Neuronal stem cell (in vitro differentiated cells): Measurements from ENCODE around the gene ABHD16A.

Experiments used
- DNase-seq: peaks from one replicate; pipeline ENCODE4 v3.0.0-alpha.2; 2013; ENCODE audit warnings: low spot score
- H2AFZ ChIP-seq: one replicate; pipeline ENCODE4 v1.6.1; 2013; ENCODE audit warnings: mild to moderate bottlenecking, low read length, inconsistent platforms
- H2AK5ac ChIP-seq: 2 replicates; pipeline ENCODE4 v1.6.1; 2013; ENCODE audit warnings: low read depth, mild to moderate bottlenecking, inconsistent platforms, low read length, moderate library complexity, mixed read lengths
- H2BK120ac ChIP-seq: 2 replicates; pipeline ENCODE4 v1.6.1; 2013; ENCODE audit warnings: low read depth, mild to moderate bottlenecking, inconsistent platforms, low read length, moderate library complexity, mixed read lengths
- H2BK12ac ChIP-seq: one replicate; pipeline ENCODE4 v1.6.1; 2013; ENCODE audit warnings: low read length, inconsistent platforms
- H2BK15ac ChIP-seq: 2 replicates; pipeline ENCODE4 v1.6.1; 2013; ENCODE audit warnings: mild to moderate bottlenecking, low read length, inconsistent platforms, mixed read lengths
- H2BK5ac ChIP-seq: one replicate; pipeline ENCODE4 v1.6.1; 2013; ENCODE audit warnings: inconsistent platforms, mild to moderate bottlenecking, low read length, moderate library complexity
- H3K14ac ChIP-seq: one replicate; pipeline ENCODE4 v1.6.1; 2013; ENCODE audit warnings: low read length, inconsistent platforms
- H3K18ac ChIP-seq: 2 replicates; pipeline ENCODE4 v1.6.1; 2013; ENCODE audit warnings: low read length, inconsistent platforms
- H3K23ac ChIP-seq: 2 replicates; pipeline ENCODE4 v1.6.1; 2013; ENCODE audit warnings: low read depth, mild to moderate bottlenecking, mixed read lengths, low read length, inconsistent platforms; ENCODE audit not compliant: poor library complexity
- H3K27ac ChIP-seq: replicated peaks from 3 replicates; pipeline ENCODE4 v1.5.1; 2013; ENCODE audit warnings: low read length, inconsistent platforms
- H3K27me3 ChIP-seq, 3 experiments: 2 replicates each; pipeline ENCODE4 v1.6.1; 2013; ENCODE audit warnings: low read length in 3 of 3, mild to moderate bottlenecking in 2 of 3, inconsistent platforms in 1 of 3, low read depth in 1 of 3, mixed read lengths in 1 of 3, moderate library complexity in 1 of 3; ENCODE audit not compliant: control insufficient read depth in 3 of 3, insufficient read depth in 3 of 3
- H3K36me3 ChIP-seq, 2 donors: replicated peaks in 1 of 2; 2 replicates each; pipeline ENCODE4 v1.6.1; 2013; ENCODE audit warnings: low read length in 2 of 2; ENCODE audit not compliant: control insufficient read depth in 2 of 2, insufficient read depth in 2 of 2
- H3K4ac ChIP-seq: 2 replicates; pipeline ENCODE4 v1.6.1; 2013; ENCODE audit warnings: inconsistent platforms, mild to moderate bottlenecking, low read length, moderate library complexity
- H3K4me1 ChIP-seq, 2 donors: 1 replicate in 1 of 2; 2 replicates in 1 of 2; pipeline ENCODE4 v1.6.1; 2013; ENCODE audit warnings: low read length in 2 of 2, low read depth in 1 of 2; ENCODE audit not compliant: control insufficient read depth in 2 of 2, insufficient read depth in 1 of 2
- H3K4me2 ChIP-seq: one replicate; pipeline ENCODE4 v1.6.1; 2013; ENCODE audit warnings: mild to moderate bottlenecking, low read length, inconsistent platforms; ENCODE audit not compliant: insufficient read depth, poor library complexity, severe bottlenecking
- H3K4me3 ChIP-seq, 2 donors: 2 replicates each; pipeline ENCODE4 v1.5.1; 2013; ENCODE audit warnings: low read length in 2 of 2, mild to moderate bottlenecking in 2 of 2, inconsistent platforms in 1 of 2, moderate library complexity in 1 of 2
- H3K79me1 ChIP-seq: one replicate; pipeline ENCODE4 v1.6.1; 2013; ENCODE audit warnings: low read depth, mild to moderate bottlenecking, inconsistent platforms, low read length, moderate library complexity
- H3K9ac ChIP-seq: one replicate; pipeline ENCODE4 v1.6.1; 2013; ENCODE audit warnings: mild to moderate bottlenecking, low read depth, low read length, inconsistent platforms; ENCODE audit not compliant: poor library complexity
- H3K9me3 ChIP-seq, 2 donors: replicated peaks in 1 of 2; 2 replicates each; pipeline versions ENCODE3 to v1.6.1; 2013; ENCODE audit warnings: low read length in 2 of 2, mild to moderate bottlenecking in 2 of 2, inconsistent platforms in 1 of 2, low read depth in 1 of 2, mixed read lengths in 1 of 2, moderate library complexity in 1 of 2; ENCODE audit not compliant: control insufficient read depth in 2 of 2, insufficient read depth in 1 of 2
- H4K8ac ChIP-seq: one replicate; pipeline ENCODE4 v1.6.1; 2013; ENCODE audit warnings: low read depth, mild to moderate bottlenecking, inconsistent platforms, low read length, moderate library complexity
- H4K91ac ChIP-seq: one replicate; pipeline ENCODE4 v1.6.1; 2013; ENCODE audit warnings: low read length, low read depth, mild to moderate bottlenecking, inconsistent platforms; ENCODE audit not compliant: poor library complexity
- WGBS, 2 donors: extraction: QIAGEN DNeasy Blood & Tissue Kit; methylation state at CpG; one replicate each; pipeline ENCODE4 v1.1.7; 2013; ENCODE audit warnings: missing lambda C conversion rate in 2 of 2, mixed read lengths in 1 of 2; ENCODE audit not compliant: insufficient read length in 2 of 2, insufficient replicate concordance in 1 of 2; ENCODE audit errors: extremely low coverage in 2 of 2; 5-methylcytosine and 5-hydroxymethylcytosine counted together

Gene ABHD16A

DNA sequence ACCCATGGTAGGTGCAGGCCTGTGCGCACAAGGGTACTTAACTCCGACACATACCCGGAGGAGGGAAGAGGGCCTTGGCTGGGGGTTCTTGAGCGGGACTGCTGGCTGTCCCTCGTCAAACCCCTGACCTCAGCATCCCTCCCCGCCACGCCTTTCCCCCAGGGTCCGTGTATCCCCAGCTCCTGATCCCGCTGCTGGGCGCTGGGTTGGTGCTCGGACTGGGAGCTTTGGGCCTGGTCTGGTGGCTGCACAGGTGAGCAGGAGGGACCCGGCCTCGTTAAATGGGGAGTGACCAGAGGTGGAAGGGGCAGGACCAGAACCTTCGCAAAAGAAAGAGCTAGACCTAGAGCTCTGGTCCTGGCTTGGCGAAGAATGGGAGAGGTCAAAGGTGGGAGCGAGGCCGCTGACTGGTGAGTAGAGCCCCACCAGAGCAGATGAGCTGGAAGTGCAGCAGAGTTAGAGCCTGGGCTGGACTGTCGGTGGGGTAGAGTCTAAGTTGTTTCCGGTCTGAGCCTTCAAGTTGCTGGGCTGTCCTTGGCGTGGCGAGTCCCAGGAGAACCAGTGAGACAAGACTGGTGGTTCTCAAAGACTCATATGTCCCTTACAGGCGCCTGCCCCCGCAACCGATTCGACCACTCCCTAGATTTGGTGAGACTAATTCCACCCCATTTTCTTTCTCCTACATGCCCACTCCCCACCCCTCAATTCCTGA lies 21.0 kb upstream of the ABHD16A start:
- H2AFZ ChIP-seq = no peak overlapping the region

DNA sequence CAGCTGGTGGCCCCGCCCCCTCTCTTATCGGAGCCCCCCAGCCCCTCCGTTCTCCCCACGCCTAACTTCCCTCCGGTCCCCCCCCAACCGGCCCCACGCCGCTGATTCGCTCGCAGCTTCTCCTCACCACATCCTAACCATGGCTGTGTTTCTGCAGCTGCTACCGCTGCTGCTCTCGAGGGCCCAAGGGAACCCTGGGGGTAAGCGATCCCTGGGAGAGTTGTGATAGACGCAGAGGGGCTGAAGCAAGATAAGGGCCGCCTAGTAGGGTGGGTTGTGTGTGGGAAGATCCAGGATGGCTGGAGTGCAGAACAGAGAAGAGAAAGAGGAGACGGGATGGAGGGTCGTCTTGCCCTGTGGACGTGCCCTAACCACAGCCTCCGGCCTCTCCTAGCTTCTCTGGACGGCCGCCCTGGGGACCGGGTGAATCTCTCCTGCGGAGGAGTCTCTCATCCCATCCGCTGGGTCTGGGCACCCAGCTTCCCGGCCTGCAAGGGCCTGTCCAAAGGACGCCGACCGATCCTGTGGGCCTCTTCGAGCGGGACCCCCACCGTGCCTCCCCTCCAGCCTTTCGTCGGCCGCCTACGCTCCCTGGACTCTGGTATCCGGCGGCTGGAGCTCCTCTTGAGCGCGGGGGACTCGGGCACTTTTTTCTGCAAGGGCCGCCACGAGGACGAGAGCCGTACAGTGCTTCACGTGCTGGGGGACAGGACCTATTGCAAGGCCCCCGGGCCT lies 20.3 kb upstream of the ABHD16A start, which contains the start of gene MPIG6B:
TSS of gene MPIG6B (plus strand) at position 129 of the 735 bp plus-strand sequence. CDS start at position 140, 11 bp downstream.
- H3K18ac ChIP-seq = peak within 1 kb of the TSS; percentile 55
- peak within 1 kb of the TSS; percentile 57 for H2BK5ac ChIP-seq
- no peak within 1 kb of the TSS for H2BK12ac ChIP-seq
- peaks cover 0 to under 1% of the 10 kb centered on the region in 2 donors for H3K4me1 ChIP-seq
- H3K14ac ChIP-seq = no peak within 1 kb of the TSS
- H3K4me3 ChIP-seq = no peak within 1 kb of the TSS
- H3K4ac ChIP-seq = no peak within 1 kb of the TSS
- no peak within 1 kb of the TSS for H4K8ac ChIP-seq
- no peaks in the 10 kb centered on the region for H3K27me3 ChIP-seq
- H2AFZ ChIP-seq = no peak within 1 kb of the TSS
- H3K9ac ChIP-seq = peak within 1 kb of the TSS; percentile 36
- H4K91ac ChIP-seq = no peak within 1 kb of the TSS
- no peak within 1 kb of the TSS for H2AK5ac ChIP-seq
- H3K23ac ChIP-seq = peak within 1 kb of the TSS; percentile 95
- no peak for DNase-seq
- no peak within 1 kb of the TSS for H2BK15ac ChIP-seq
- H3K9me3 ChIP-seq = no peaks in the 10 kb centered on the region
- H3K79me1 ChIP-seq = peaks cover 4% of the 10 kb centered on the region
- WGBS, 2 donors = no CpG with 5 or more reads among the region's 46 CpGs
- peaks cover 31 to 39% of the 10 kb centered on the region in 2 donors for H3K36me3 ChIP-seq
- H2BK120ac ChIP-seq = no peak within 1 kb of the TSS
- H3K27ac ChIP-seq = no peak within 1 kb of the TSS
- no peak within 1 kb of the TSS for H3K4me2 ChIP-seq

More for the DNA sequence above, 21.0 kb upstream of the ABHD16A start:
- H3K4me1 ChIP-seq = peaks cover 4 to 5% of the 10 kb centered on the region in 2 donors
- no peak overlapping the region for H3K4me3 ChIP-seq
- peak overlapping the region; percentile 36 for H3K9ac ChIP-seq
- H3K4me2 ChIP-seq = no peak overlapping the region
- no peak overlapping the region for H2BK12ac ChIP-seq
- no peak overlapping the region for H4K91ac ChIP-seq
- peaks cover 7% of the 10 kb centered on the region for H3K79me1 ChIP-seq
- H3K36me3 ChIP-seq = peaks cover 32 to 46% of the 10 kb centered on the region in 2 donors
- peak overlapping the region; percentile 57 for H2BK5ac ChIP-seq
- no peak overlapping the region for H2BK120ac ChIP-seq
- H3K27me3 ChIP-seq = no peaks in the 10 kb centered on the region
- no peak overlapping the region for H4K8ac ChIP-seq
- H3K23ac ChIP-seq = peak overlapping the region; percentile 57
- no peak overlapping the region for H3K14ac ChIP-seq
- no CpG with 5 or more reads among the region's 25 CpGs for WGBS, 2 donors
- H2BK15ac ChIP-seq = no peak overlapping the region
- H3K18ac ChIP-seq = peak overlapping the region; percentile 49
- no peak overlapping the region for H3K27ac ChIP-seq
- no peaks in the 10 kb centered on the region for H3K9me3 ChIP-seq
- no peak overlapping the region for H3K4ac ChIP-seq
- DNase-seq = no peak
- H2AK5ac ChIP-seq = no peak overlapping the region

DNA sequence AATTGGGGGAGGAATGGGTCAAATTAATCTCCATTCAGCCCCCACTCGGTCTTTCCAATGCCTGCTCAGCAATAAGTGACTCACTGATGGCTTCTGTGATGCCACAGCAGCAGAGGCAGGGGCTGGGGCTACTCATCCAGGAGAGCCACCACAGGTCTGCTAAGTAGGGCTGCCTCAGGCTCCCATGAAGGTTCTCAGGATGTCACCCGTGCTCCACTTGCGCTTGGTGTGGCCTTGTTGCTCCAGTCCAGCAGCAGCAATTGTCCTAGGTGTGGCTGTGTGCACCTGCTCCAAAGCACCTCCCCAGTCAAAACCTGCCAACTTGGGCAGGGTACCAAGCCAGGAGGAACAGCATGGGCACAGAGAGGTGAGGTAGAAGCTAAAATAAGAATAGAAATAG lies 19.0 kb upstream of the ABHD16A start:
- H3K4me2 ChIP-seq = no peak overlapping the region
- no peak overlapping the region for H3K14ac ChIP-seq
- no peak overlapping the region for H3K4ac ChIP-seq
- no peak overlapping the region for H4K91ac ChIP-seq
- H3K27ac ChIP-seq = no peak overlapping the region
- peaks cover 19 to 26% of the 10 kb centered on the region in 2 donors for H3K36me3 ChIP-seq
- no peak overlapping the region for H4K8ac ChIP-seq
- no peaks in the 10 kb centered on the region for H3K4me1 ChIP-seq
- H2BK5ac ChIP-seq = no peak overlapping the region
- no peak overlapping the region for H2BK120ac ChIP-seq
- H3K18ac ChIP-seq = no peak overlapping the region
- no peak overlapping the region for H3K4me3 ChIP-seq
- no peaks in the 10 kb centered on the region for H3K9me3 ChIP-seq
- no CpG with 5 or more reads among the region's 3 CpGs for WGBS, 2 donors
- H2BK15ac ChIP-seq = no peak overlapping the region
- no peak overlapping the region for H2AFZ ChIP-seq
- no peak overlapping the region for H2AK5ac ChIP-seq
- H3K27me3 ChIP-seq = peaks cover 0 to 3% (median 0%) of the 10 kb centered on the region in 3 experiments
- H3K23ac ChIP-seq = peak overlapping the region; percentile 95
- no peaks in the 10 kb centered on the region for H3K79me1 ChIP-seq
- no peak overlapping the region for H2BK12ac ChIP-seq
- DNase-seq = no peak
- H3K9ac ChIP-seq = no peak overlapping the region
